C4-2B (cell line): ENCODE measurements around the gene LANCL3.

Experiments
- CTCF ChIP-seq: fragments of 450-650 bp; conservative IDR thresholded peaks from 2 replicates; pipeline ENCODE4 v1.5.1; 2017; ENCODE audit warnings: mild to moderate bottlenecking
- ZFX ChIP-seq: fragments of 450-650 bp; IDR thresholded peaks from 2 replicates; pipeline ENCODE4 v1.6.1; 2017

GRCh38 chrX:37684426-37684825, 113.0 kb downstream of the LANCL3 start:
- TF ChIP-seq CTCF: no peak
- no peak for TF ChIP-seq ZFX
